NCI-H2081 treated with DMSO at 0.1 percent for 48 hours (cell line): ENCODE results near the gene PAFAH1B1.
"Not testable (repeated sequence)": the region's sequence is repeated elsewhere in the genome, so short reads cannot be mapped to it uniquely, and the experiment has no call there.

Experiments
- DNase-seq: peaks from one replicate; lab custom pipeline; 2025; lab: John Stamatoyannopoulos, UW

PAFAH1B1 gene

GRCh38 chr17:2594722-2595599, 1.5 kb downstream of the PAFAH1B1 start:
- no peak for DNase-seq

GRCh38 chr17:2595716-2596115, 2.3 kb downstream of the PAFAH1B1 start:
- DNase-seq = no peak

- DNase-seq = no peak
Measured at GRCh38 chr17:2598166-2598565, 4.7 kb downstream of the PAFAH1B1 start.

GRCh38 chr17:2602597-2603017, 9.2 kb downstream of the PAFAH1B1 start:
- DNase-seq = no peak

GRCh38 chr17:2608350-2608913, 15.0 kb downstream of the PAFAH1B1 start:
- DNase-seq = no peak

- no peak for DNase-seq
Measured at GRCh38 chr17:2609091-2609490, 15.6 kb downstream of the PAFAH1B1 start.

- no peak for DNase-seq
Measured at GRCh38 chr17:2610195-2611175, 17.0 kb downstream of the PAFAH1B1 start.

GRCh38 chr17:2611627-2612026, 18.2 kb downstream of the PAFAH1B1 start:
- no peak for DNase-seq

GRCh38 chr17:2612630-2613029, 19.2 kb downstream of the PAFAH1B1 start:
- DNase-seq = no peak

- no peak for DNase-seq
Measured at GRCh38 chr17:2613089-2613808, 19.8 kb downstream of the PAFAH1B1 start.

- DNase-seq = no peak
Measured at GRCh38 chr17:2615882-2616281, 22.4 kb downstream of the PAFAH1B1 start.

GRCh38 chr17:2621241-2621640, 27.8 kb downstream of the PAFAH1B1 start:
- DNase-seq = no peak

- DNase-seq = not testable (repeated sequence)
Measured at GRCh38 chr17:2621951-2622405, 28.5 kb downstream of the PAFAH1B1 start.

GRCh38 chr17:2622721-2623301, 29.4 kb downstream of the PAFAH1B1 start:
- DNase-seq = not testable (repeated sequence)

GRCh38 chr17:2624292-2624731, 30.9 kb downstream of the PAFAH1B1 start:
- no peak for DNase-seq

GRCh38 chr17:2626626-2627219, 33.3 kb downstream of the PAFAH1B1 start:
- DNase-seq = not testable (repeated sequence)

- DNase-seq = not testable (repeated sequence)
Measured at GRCh38 chr17:2628922-2629321, 35.5 kb downstream of the PAFAH1B1 start.

- no peak for DNase-seq
Measured at GRCh38 chr17:2631211-2631610, 37.8 kb downstream of the PAFAH1B1 start.

GRCh38 chr17:2634361-2634960, 41.0 kb downstream of the PAFAH1B1 start:
- no peak for DNase-seq

GRCh38 chr17:2635241-2635640, 41.8 kb downstream of the PAFAH1B1 start:
- DNase-seq = no peak
